Thoracic aorta (tissue), 2 donors: ENCODE results near the gene MLN. TPM values are rescaled to one million over a fixed set of nuclear protein-coding genes. Genes with fewer than 3 reads are reported as not detected.

ENCODE experiments used
- ATAC-seq: fragments of 150-250 bp; one replicate; pipeline ENCODE4 v1.8.0; 2017; ENCODE audit warnings: low read depth; ENCODE audit not compliant: insufficient number of reproducible peaks, low FRiP score
- DNase-seq: peaks from one replicate; pipeline ENCODE4 v3.0.0-alpha.2; 2020; ENCODE audit warnings: low spot score
- H3K27ac ChIP-seq, 2 donors: fragments of 200-600 bp; sonication (generic); 1 replicate in 1 of 2; 2 replicates in 1 of 2; pipeline ENCODE4 v1.5.1; 2016; ENCODE audit warnings: mild to moderate bottlenecking in 2 of 2, moderate library complexity in 2 of 2
- H3K27me3 ChIP-seq: fragments of 200-600 bp; sonication (generic); replicated peaks from 2 replicates; pipeline ENCODE4 v1.6.0; 2016; ENCODE audit warnings: mild to moderate bottlenecking; ENCODE audit not compliant: insufficient read depth
- H3K36me3 ChIP-seq: fragments of 200-600 bp; sonication (generic); one replicate; pipeline ENCODE4 v1.5.1; 2016
- H3K4me1 ChIP-seq, 2 donors: fragments of 200-600 bp; sonication (generic); 1 replicate in 1 of 2; 2 replicates in 1 of 2; pipeline versions ENCODE4 v1.5.1 to v1.6.0; 2016; ENCODE audit warnings: low read depth in 2 of 2, mild to moderate bottlenecking in 1 of 2; ENCODE audit not compliant: control insufficient read depth in 1 of 2
- H3K4me3 ChIP-seq: fragments of 200-600 bp; sonication (generic); 2 replicates; pipeline ENCODE4 v1.5.1; 2016; ENCODE audit warnings: mild to moderate bottlenecking
- H3K9me3 ChIP-seq: fragments of 200-600 bp; sonication (generic); 2 replicates; pipeline ENCODE4 v1.5.1; 2016
- total RNA-seq, 2 donors: library from RNA; depleted of rRNA; stranded (reverse); fragments of >200 nt; gene quantifications; one replicate each; pipeline versions ENCODE4 v1.1.0 to v1.2.3, GENCODE V29; 2016
- TF ChIP-seq, protein P1 (sequence below): fragments of 200-600 bp; sonication (generic); IDR thresholded peaks from one replicate; pipeline ENCODE4 v1.5.1; 2019; ENCODE audit warnings: antibody characterized with exemption

Gene MLN
- total RNA-seq, 2 donors from 2014 or later, result not detected

DNA sequence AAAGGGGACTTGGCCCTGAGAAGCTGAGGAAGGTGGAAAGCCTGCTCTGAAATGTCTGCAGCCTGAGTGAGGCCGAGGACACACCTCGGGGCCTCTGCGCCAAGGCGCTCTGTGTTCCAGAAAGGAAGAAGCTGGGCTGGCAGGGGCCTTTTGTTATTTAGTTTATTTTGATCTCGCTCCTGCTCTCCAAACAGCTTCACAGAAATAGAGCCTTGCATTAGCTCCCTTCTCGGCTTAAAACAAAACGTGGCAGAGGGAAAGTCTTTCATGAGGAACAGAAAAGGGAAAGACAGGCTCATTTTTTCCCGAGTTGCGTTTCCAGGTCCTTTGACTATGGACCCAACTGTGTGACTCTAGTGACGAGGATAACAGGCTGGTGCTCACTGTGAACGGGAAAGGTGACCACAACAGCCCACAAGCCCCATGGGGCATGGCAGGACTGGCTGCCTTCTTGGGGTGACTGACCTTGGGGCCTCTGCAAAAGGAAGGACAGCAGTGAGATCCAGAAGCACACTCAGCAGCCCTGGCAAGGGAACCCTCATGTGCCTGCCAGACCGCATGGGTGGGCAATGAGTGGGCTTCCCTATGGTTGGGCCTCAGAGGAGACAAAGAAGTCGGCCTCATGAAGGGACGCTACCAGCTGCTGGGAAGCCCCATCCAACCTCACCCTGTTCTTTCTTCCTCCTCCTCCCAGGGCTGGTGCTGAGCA, 33.5 kb downstream of the MLN start:
- peak overlapping the region; percentile 83 to 85 for H3K27ac ChIP-seq
- ATAC-seq, result no peak
- no peaks in the 10 kb centered on the region for H3K27me3 ChIP-seq
- TF ChIP-seq, protein P1, sequence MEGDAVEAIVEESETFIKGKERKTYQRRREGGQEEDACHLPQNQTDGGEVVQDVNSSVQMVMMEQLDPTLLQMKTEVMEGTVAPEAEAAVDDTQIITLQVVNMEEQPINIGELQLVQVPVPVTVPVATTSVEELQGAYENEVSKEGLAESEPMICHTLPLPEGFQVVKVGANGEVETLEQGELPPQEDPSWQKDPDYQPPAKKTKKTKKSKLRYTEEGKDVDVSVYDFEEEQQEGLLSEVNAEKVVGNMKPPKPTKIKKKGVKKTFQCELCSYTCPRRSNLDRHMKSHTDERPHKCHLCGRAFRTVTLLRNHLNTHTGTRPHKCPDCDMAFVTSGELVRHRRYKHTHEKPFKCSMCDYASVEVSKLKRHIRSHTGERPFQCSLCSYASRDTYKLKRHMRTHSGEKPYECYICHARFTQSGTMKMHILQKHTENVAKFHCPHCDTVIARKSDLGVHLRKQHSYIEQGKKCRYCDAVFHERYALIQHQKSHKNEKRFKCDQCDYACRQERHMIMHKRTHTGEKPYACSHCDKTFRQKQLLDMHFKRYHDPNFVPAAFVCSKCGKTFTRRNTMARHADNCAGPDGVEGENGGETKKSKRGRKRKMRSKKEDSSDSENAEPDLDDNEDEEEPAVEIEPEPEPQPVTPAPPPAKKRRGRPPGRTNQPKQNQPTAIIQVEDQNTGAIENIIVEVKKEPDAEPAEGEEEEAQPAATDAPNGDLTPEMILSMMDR, result no peak
- no peaks in the 10 kb centered on the region for H3K9me3 ChIP-seq
- H3K36me3 ChIP-seq, result peaks cover 19% of the 10 kb centered on the region
- H3K4me1 ChIP-seq, result peaks cover 19 to 54% of the 10 kb centered on the region in 2 donors
- peak overlapping the region; percentile 57 for H3K4me3 ChIP-seq
- DNase-seq, result no peak

DNA sequence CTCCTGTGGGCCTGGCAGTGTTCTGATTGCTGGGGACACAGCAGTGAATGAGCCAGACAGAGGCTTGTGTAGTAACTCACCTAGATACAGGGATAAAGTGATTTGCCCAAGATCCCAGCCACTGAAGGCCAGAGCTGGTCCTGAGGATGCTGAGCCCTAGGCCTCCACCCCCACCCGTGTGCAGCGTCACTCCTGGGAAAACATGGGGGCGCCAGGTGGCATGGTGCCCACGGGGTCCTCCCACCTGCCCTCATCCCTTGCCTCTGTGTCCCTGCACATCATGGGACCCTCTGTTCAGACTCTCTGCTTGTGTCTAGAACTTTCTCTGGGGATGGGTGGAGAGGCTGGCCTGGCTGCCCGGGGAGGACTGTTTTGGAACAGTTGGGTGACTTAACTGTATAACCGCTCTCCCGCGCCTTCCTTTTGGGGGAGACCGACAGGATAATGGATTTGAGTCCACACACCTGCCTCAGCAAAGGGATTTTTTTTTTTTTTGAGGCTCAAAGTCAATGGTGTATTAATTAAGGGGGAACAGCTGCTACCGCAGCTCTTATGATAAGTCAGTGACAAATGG, 34.5 kb downstream of the MLN start:
- Histone ChIP-seq H3K36me3 (peaks cover 11% of the 10 kb centered on the region), H3K27me3 (no peaks in the 10 kb centered on the region), H3K4me3 (no peak overlapping the region), H3K4me1 (peaks cover 19 to 54% of the 10 kb centered on the region in 2 donors), H3K9me3 (no peaks in the 10 kb centered on the region), H3K27ac (peak overlapping the region; percentile 83 to 85)
- TF ChIP-seq, protein P1, result no peak
- ATAC-seq (no peak), DNase-seq (no peak)

DNA sequence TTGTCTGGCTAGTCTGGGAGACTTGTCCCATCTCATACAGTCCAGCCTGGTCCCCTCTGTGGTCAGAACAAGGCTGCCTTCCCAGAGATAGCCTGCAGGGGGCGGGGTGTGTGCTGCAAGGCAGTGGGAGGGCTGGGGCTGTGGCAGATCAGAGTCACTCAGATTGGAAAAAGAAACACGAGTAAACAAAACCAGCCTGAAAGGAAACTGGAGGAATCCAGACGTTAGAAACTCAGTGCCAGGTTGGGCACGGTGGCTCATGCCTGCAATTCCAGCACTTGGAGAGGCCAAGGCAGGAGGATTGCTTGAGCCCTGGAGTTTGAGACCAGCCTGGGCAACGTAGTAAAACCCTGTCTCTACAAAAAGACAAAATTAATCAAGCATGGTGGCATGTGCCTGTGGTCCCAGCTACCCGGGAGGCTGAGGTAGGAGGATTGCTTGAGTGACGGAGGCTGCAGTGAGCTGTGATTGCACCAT, 35.1 kb downstream of the MLN start:
- TF ChIP-seq, protein P1, result peak; percentile 74
- no peak overlapping the region for H3K4me3 ChIP-seq
- peaks cover 19 to 54% of the 10 kb centered on the region in 2 donors for H3K4me1 ChIP-seq
- peak; percentile 60 for DNase-seq
- H3K27me3 ChIP-seq, result no peaks in the 10 kb centered on the region
- no peaks in the 10 kb centered on the region for H3K9me3 ChIP-seq
- peak overlapping the region in 1 of 2 donors; percentile 85 for H3K27ac ChIP-seq
- ATAC-seq, result no peak
- peaks cover 5% of the 10 kb centered on the region for H3K36me3 ChIP-seq

DNA sequence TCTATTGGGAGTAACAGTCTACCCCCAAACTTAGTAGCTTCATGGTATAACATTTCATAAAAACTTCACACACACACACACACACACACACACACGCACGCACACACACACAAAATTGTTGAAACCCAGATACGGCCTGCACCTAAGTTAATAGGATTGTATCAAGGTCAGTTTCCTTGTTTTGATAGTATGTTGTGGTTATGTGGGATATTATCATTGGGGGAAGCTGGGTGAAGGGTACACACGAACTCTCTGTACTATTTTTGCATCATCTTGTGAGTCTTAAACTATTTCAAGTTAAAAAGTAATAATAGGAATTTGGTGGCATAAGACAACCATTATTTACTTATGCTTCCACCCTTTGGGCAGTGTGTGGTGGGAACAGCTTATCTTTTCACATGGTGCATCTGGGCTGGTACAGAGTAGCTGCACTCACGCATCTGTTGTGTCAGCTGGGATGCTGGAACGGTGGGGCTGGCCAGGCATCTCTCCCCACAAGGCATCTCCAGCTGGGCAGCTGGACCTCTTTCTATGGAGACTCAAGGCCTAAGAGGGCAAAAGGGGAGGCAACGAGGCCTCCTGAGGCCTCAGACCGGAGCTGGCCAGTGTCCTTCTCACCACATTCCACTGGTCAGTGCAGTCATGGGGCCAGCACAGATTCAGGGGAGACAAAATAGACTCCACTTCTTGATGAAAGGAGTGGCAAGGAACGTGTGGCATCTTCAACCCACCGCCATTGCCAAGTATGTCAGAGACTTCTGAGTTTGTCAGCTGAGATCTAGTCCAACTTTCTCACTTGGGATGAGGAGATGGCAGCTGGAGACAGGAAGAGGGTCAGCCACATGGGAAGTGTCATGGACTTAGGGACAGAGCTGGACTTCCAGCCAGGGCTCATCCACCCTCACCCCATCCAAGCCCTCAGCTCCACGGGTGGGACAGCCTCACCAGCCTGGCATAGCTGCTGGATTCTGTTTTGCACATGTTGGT, 36.6 kb downstream of the MLN start:
- H3K27ac ChIP-seq, result no peak overlapping the region
- no peaks in the 10 kb centered on the region for H3K9me3 ChIP-seq
- TF ChIP-seq, protein P1, result no peak
- H3K4me3 ChIP-seq, result no peak overlapping the region
- peaks cover 17 to 41% of the 10 kb centered on the region in 2 donors for H3K4me1 ChIP-seq
- H3K36me3 ChIP-seq, result no peaks in the 10 kb centered on the region
- ATAC-seq (no peak), DNase-seq (no peak)
- H3K27me3 ChIP-seq, result no peaks in the 10 kb centered on the region
